B cell (primary cell): Measurements from ENCODE around the gene GNB1.

ENCODE experiments used
- CTCF ChIP-seq: fragments of 200-600 bp; IDR thresholded peaks from one replicate; pipeline ENCODE4 v1.8.0; 2022; ENCODE audit warnings: antibody characterized with exemption, mild to moderate bottlenecking
- EZH2 ChIP-seq: IDR thresholded peaks from 2 replicates; pipeline ENCODE4 v1.6.1; 2012; ENCODE audit warnings: borderline replicate concordance, low read depth, mild to moderate bottlenecking, moderate library complexity, low read length; ENCODE audit not compliant: insufficient read depth, poor library complexity, severe bottlenecking

GRCh38 chr1:1926886-1927660, 36.2 kb upstream of the GNB1 start:
- TF ChIP-seq EZH2 = no peak
- no peak for TF ChIP-seq CTCF
